ENCODE measurements around the gene PAPPA2. TPM values are rescaled to one million over a fixed set of nuclear protein-coding genes. Genes with fewer than 3 reads are reported as not detected.
"Not testable (repeated sequence)": the region's sequence is repeated elsewhere in the genome, so short reads cannot be mapped to it uniquely, and the experiment has no call there.

PAPPA2 gene
- polyA plus RNA-seq, 1 experiment = 0.97 TPM

DNA sequence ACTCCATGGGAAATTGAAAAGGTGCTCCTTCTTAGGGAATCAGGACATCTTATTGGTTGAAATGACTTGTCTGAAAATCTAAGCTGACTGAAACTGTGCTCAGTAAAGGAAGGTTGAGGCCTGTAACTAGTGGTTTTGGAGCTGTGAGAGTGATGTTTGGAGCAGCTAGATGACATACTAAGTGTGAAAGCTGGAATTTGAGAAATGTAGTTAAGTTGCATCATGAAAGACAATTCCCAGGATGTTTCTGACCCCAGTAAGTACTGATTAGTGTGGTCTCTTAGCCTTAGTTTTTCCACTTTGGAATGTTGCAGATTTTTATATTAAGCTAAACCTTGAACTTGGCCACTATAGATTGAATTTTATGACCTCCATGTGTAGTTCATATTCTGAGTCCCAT is 154.9 kb downstream of the PAPPA2 start:
- H3K36me3 ChIP-seq (ENCODE audit: control insufficient read depth, insufficient read depth, low read length) = no peaks in the 10 kb centered on the region
- ChIA-PET POLR2A (no interaction called here), CTCF (interaction anchor here (0.9 to 2.2 kb wide), 2 partner anchors 14 to 57 kb away, joined by 3 to 7 read pairs; no protein-coding TSS in a partner anchor)
- no peak overlapping the region for H3K4me3 ChIP-seq (ENCODE audit: low read depth, low read length)
- H3K27me3 ChIP-seq (ENCODE audit: control insufficient read depth, insufficient read depth, low read length) = no peaks in the 10 kb centered on the region
- no peak for DNase-seq (ENCODE audit: low read depth)
- TF ChIP-seq, protein P1, sequence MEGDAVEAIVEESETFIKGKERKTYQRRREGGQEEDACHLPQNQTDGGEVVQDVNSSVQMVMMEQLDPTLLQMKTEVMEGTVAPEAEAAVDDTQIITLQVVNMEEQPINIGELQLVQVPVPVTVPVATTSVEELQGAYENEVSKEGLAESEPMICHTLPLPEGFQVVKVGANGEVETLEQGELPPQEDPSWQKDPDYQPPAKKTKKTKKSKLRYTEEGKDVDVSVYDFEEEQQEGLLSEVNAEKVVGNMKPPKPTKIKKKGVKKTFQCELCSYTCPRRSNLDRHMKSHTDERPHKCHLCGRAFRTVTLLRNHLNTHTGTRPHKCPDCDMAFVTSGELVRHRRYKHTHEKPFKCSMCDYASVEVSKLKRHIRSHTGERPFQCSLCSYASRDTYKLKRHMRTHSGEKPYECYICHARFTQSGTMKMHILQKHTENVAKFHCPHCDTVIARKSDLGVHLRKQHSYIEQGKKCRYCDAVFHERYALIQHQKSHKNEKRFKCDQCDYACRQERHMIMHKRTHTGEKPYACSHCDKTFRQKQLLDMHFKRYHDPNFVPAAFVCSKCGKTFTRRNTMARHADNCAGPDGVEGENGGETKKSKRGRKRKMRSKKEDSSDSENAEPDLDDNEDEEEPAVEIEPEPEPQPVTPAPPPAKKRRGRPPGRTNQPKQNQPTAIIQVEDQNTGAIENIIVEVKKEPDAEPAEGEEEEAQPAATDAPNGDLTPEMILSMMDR (IDR thresholded peaks at IDR 0.05; ENCODE audit: insufficient read depth, low read depth, low read length) = no peak

DNA sequence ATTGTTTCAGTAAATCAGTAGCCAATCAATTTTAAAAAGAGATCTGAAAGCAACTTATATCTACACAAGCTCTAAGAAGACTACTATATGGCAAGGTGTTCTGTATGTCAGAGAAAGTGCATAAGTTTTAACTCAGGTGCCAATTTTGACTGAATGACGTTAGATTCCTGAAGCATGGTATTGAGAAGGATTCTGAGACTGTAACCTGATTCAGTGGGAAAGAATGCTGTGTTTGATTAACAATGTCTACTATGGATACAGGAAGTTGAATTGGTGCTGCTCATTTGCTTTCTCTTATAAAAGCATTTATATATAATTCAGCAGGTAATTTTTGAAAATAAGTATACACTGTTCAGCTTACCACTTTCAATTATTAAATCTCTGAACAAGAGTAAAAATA is 156.3 kb downstream of the PAPPA2 start:
- Histone ChIP-seq H3K27me3 (ENCODE audit: control insufficient read depth, insufficient read depth, low read length) (no peaks in the 10 kb centered on the region), H3K4me3 (ENCODE audit: low read depth, low read length) (no peak overlapping the region), H3K36me3 (ENCODE audit: control insufficient read depth, insufficient read depth, low read length) (no peaks in the 10 kb centered on the region)
- CTCF ChIA-PET = interaction anchor here (2.2 kb wide), 1 partner anchor 59 kb away, joined by 7 read pairs; no protein-coding TSS in a partner anchor
- POLR2A ChIA-PET = no interaction called here
- TF ChIP-seq, protein P1 (IDR thresholded peaks at IDR 0.05; ENCODE audit: insufficient read depth, low read depth, low read length) = no peak
- DNase-seq (ENCODE audit: low read depth) = no peak

DNA sequence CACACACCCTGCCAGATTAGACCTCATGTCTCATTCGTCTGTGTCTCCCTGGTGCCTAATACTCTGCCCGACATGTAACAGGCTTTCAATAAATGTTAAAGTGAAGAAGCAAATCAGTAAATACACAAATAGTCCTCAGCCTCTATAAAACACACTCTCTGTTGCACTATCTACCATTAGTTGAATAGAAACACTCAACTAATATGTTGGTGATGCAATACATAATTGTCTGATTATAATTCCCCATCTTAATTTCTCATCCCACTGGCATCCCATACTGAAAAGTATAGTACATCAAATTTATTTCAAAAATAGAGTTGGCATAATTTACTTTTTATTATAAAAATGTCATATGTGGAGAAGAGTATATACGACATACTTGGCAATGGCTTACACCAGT is 162.4 kb downstream of the PAPPA2 start:
- no peaks in the 10 kb centered on the region for H3K27me3 ChIP-seq (ENCODE audit: control insufficient read depth, insufficient read depth, low read length)
- no peaks in the 10 kb centered on the region for H3K36me3 ChIP-seq (ENCODE audit: control insufficient read depth, insufficient read depth, low read length)
- CTCF ChIA-PET = no interaction called here
- no peak for DNase-seq (ENCODE audit: low read depth)
- POLR2A ChIA-PET = no interaction called here
- H3K4me3 ChIP-seq (ENCODE audit: low read depth, low read length) = no peak overlapping the region
- TF ChIP-seq, protein P1 (IDR thresholded peaks at IDR 0.05; ENCODE audit: insufficient read depth, low read depth, low read length) = no peak

DNA sequence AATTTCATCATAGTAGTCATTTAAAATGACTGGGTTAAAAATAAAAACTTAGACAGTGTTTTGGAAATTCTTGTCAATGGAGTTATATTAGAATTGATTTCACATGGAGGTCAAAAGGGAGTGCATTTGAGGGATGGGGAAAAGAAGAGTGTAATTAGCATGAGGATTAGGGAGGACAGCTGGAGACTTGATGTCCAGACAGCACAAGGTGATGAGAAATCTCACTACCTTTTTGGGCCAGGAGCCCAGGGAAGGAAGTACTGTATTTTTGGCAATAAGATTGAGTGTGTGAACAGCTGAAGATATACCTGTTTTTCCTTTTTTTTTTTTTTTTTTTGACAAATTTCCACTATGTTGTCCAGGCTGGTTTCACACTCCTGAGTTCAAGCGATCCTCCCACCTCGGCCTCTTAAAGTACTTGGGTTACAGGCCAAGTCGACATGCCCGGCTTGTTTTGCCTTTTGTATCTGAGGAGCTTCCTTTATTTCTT is 163.6 kb downstream of the PAPPA2 start:
- Histone ChIP-seq H3K27me3 (ENCODE audit: control insufficient read depth, insufficient read depth, low read length) (no peaks in the 10 kb centered on the region), H3K36me3 (ENCODE audit: control insufficient read depth, insufficient read depth, low read length) (no peaks in the 10 kb centered on the region), H3K4me3 (ENCODE audit: low read depth, low read length) (no peak overlapping the region)
- CTCF ChIA-PET = interaction anchor here (1.5 kb wide), 1 partner anchor 66 kb away, joined by 3 read pairs; no protein-coding TSS in a partner anchor
- DNase-seq (ENCODE audit: low read depth) = no peak
- TF ChIP-seq, protein P1 (IDR thresholded peaks at IDR 0.05; ENCODE audit: insufficient read depth, low read depth, low read length) = no peak
- POLR2A ChIA-PET = no interaction called here

DNA sequence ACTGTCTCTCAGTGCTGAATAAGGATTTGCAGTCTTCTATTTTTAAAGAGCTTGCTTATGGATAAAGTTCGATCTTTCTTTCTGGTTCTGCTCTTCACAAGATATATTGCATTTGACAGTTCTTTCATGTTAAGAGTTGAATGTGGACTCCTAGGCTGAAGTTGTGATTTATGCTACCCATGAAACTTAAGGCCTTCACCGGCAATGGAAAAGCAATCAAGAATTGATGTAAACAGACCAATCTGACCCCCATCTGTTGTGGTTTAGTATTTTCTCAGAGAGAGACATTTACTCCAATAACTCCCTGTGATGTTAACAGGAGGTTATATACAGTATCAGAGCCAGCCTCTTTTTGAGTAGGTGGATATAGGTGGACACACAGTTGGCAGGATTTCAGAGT is 165.8 kb downstream of the PAPPA2 start:
- DNase-seq (ENCODE audit: low read depth) = no peak
- POLR2A ChIA-PET = no interaction called here
- TF ChIP-seq, protein P1 (IDR thresholded peaks at IDR 0.05; ENCODE audit: insufficient read depth, low read depth, low read length) = no peak
- no peaks in the 10 kb centered on the region for H3K36me3 ChIP-seq (ENCODE audit: control insufficient read depth, insufficient read depth, low read length)
- no peaks in the 10 kb centered on the region for H3K27me3 ChIP-seq (ENCODE audit: control insufficient read depth, insufficient read depth, low read length)
- CTCF ChIA-PET = no interaction called here
- no peak overlapping the region for H3K4me3 ChIP-seq (ENCODE audit: low read depth, low read length)

DNA sequence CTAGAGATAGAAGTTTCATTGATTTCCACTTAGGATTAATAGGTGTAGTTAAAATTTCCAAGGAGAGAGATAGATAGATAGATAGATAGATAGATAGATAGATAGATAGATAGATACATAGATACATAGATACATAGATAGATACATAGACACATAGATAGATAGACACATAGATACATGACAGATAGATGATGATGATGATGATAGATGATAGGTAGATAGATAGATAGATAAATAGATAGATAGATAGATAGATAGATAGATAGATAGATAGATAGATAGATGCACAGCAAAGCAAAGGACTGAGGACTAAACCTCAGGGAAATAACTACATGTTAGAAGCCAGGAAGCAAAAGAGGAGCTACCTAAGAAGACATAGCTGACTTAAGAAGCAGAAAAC is 171.8 kb downstream of the PAPPA2 start:
- POLR2A ChIA-PET, CTCF ChIA-PET: not testable (repeated sequence)

More for the DNA sequence above, 171.8 kb downstream of the PAPPA2 start:
- DNase-seq (ENCODE audit: low read depth); H3K4me3 ChIP-seq (ENCODE audit: low read depth, low read length); H3K36me3 ChIP-seq (ENCODE audit: control insufficient read depth, insufficient read depth, low read length); H3K27me3 ChIP-seq (ENCODE audit: control insufficient read depth, insufficient read depth, low read length): not testable (repeated sequence)

All from BJ (cell line).